TTC549 (cell line): Measurements from ENCODE around the gene RNF121.

Experiments
- FAIRE-seq: peaks from 2 replicates; lab custom pipeline; 2012; peaks lifted over from hg19 to GRCh38; lab: Jason Lieb, UNC

The RNF121 gene

DNA sequence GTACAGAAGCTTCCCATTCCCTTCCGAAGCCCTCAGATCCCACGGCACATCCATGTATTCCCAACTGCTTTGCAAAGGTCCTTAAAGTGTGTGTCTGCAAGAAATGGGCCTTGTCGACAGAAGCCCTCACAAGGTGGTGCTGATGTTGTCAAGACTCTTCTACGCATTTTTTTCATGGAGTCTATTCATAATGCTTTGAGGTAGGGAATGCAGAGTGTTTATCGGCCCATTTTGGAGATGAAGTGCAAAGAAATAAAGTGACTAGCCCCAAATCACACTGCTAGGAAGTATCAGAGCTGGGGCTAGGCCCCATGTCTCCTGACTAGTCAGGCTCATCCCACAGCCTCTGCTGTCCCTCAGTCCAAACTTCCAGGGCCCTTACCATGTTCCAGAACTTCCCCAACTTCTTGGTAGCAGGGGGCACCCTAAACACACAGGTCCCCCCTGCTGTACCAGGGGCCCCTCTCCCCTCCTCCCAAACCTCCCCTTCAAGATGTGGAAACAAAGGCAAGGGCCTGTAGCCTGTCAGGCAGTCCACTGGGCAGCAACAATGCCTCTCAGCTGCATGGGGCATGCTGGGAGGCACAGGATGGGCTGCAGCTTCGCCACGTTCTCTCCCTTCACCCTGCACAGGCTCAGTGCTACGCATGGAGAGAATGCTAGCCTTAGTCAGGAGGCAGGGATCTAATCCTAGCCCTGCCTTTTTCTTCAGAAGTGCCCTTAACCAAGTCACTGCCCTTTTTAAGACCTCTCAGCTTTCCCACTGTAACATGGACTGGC is 77.7 kb downstream of the RNF121 start:
- FAIRE-seq = no peak

DNA sequence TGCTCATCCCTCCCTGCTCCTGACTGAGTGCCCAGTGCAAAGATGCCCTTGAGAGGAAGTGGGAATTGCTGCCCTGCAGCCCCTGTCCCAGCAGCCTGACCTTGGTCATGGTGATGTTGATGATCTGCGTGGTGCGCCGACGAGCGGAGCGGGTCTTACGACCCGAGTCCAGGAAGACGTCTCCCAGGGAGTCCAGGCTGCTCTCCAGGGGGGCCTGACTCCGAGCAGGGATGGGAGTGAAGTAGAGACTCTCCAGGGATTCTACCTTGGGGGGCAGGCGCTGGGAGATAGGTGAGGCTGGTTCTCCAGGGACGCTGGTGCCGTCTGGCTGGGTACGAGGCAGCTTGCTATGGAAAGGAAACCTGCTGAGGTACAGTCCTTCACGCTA is 78.2 kb downstream of the RNF121 start:
- FAIRE-seq = no peak

DNA sequence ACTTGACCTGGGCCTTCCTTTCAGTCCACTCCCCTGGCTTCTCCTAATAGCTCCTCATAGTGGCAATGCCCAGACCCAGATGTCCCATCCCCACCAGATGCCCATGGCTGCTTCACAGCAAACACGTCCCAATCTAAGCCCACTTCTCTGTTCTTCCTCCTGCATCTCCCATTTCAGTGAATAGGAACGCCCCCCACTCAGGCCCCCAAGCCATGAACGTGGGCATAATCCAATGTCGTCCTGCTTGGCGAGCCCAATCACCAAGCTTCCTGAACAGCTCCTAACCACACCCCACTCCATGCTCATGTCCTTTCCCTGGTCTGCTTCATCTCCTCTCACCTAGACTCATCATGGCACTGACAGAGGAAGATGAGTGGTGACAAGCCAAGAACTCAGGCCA is 78.7 kb downstream of the RNF121 start:
- FAIRE-seq = no peak

DNA sequence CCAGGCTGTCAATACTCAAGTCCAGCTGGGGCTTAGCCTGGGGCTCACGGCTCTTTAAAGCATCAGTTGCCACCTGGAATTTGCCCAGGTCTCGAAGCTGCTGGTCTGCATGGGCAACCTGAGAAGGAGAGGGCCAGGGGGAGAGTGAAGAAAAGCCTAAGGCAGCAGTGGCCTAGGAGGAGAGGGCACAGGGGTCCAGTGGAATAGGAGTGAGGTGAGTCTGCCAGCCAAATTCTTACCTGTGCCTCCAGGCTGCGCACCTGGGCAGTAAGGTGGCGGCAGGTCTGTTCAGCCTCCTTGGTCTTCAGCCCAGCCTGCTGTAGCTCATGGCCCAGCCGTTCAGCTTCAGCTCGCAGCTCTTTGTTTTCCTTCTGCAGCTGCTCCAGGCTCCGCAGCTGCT is 79.9 kb downstream of the RNF121 start:
- FAIRE-seq = no peak

DNA sequence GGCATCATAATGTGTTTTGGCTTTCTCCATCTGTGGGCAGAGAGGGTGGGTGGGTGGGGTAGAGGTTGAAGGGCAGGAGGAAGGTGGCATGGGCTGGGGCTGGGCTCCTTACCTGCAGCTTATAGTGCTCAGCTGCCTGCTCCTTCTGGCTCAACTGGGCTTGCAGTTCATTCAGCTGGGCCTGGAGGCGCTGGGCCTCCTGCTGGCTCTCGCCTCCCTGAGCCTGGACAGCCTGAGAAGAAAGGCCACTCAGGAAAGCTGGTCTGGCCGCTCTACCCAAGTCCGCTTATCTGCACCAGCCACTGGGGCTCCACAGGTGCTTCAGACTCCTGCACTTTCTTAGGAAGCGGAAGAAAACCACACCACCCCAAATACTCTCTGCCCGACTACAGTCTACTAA is 80.3 kb downstream of the RNF121 start:
- FAIRE-seq = no peak

DNA sequence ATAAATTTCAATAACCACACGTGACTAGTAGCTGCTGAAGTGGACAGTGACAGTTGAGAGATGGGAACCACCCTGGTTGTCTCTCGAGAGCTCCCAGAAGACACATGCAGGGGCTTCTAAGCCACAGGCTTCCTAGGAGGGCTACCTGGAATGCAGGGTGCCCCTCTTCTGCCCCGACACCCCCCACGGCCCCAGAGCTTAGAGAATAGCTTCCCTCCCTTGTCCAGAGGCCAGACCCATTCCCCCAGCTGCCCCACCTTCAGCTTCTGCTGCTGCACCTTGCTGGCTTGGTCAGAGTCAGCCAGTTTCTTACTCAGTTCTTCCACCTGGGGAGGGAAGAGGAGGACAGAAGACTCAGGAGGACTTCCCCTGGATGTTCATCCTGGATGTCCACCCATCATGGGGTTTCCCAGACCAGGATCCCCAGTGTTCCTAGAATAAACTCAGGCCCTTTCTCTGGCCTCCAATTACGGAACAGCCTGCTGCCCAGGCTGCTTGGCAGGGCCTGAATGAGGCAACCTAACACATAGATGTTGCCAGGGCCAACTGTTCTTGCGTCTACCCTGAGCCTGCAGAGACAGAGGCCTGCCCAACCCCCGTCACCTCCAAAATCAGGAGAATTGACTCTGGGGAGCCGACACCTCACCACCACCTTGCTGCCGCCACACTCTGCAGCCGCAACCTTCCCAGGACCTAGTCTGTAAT is 81.8 kb downstream of the RNF121 start:
- FAIRE-seq = no peak

DNA sequence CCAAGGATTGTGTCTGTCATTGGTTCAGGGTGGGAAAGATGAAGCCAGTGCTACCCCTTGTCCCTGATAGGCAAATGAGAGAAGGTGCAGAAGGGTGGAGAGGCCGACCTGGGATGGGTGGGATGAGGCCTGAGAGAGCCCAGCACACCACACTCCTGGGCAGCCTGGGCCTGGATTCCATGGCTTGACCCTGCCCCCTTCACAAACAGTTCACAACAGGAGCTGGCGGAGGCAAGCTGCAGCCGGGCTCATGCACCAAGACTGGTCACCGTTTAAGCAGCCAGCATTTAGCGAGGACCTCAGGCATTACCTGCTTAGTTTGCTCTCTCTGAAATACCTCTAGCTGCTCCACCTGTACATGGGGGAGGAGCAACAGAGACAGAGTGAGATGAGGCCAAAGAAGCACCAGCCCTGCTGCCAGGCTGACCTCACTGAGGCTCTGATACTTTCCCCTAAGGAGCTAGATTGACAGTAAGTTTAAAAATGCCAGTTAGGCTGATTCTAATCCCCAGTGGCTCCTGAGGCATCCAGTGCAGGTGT is 83.3 kb downstream of the RNF121 start:
- FAIRE-seq = no peak

DNA sequence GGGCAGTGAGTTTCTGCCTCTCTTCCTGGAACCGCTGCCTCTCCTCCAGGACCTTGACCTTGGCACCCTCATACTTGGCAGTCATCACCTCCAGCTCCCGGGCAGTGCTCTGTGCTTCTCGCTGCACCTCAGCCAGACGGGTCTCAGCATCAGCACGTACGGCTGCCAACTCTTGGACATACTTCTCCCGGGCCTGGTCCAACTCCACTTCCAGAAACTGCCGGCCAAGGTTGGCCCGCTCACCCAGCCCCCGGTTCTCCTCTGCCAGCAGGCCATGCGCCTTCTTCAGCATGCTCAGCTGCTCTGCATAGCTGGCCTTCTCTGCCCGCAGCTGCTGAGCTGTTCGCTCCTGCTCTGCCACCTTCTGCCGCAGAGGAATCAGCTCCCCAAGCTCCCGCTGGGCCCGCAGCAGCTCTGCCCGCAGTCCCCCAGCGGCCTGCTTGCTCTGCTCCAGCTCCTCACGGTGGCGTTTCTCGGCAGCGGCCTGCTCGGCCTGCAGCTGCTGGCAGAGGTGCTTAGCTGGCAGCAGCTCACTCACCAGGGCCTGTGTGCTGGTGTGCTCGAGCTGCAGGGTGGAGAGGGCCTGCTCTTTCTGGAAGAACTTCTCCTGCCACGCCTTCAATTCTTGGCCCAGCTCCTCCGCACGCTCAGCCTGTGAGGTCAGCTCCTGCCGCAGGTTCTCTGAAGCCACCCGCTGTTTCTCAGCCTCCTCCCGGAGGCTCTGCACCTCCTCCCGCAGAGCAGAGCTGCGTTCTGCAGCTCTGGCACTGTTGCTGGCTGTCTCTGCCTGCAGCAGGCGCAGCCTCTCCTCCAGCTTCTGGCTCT is 84.3 kb downstream of the RNF121 start:
- no peak for FAIRE-seq

DNA sequence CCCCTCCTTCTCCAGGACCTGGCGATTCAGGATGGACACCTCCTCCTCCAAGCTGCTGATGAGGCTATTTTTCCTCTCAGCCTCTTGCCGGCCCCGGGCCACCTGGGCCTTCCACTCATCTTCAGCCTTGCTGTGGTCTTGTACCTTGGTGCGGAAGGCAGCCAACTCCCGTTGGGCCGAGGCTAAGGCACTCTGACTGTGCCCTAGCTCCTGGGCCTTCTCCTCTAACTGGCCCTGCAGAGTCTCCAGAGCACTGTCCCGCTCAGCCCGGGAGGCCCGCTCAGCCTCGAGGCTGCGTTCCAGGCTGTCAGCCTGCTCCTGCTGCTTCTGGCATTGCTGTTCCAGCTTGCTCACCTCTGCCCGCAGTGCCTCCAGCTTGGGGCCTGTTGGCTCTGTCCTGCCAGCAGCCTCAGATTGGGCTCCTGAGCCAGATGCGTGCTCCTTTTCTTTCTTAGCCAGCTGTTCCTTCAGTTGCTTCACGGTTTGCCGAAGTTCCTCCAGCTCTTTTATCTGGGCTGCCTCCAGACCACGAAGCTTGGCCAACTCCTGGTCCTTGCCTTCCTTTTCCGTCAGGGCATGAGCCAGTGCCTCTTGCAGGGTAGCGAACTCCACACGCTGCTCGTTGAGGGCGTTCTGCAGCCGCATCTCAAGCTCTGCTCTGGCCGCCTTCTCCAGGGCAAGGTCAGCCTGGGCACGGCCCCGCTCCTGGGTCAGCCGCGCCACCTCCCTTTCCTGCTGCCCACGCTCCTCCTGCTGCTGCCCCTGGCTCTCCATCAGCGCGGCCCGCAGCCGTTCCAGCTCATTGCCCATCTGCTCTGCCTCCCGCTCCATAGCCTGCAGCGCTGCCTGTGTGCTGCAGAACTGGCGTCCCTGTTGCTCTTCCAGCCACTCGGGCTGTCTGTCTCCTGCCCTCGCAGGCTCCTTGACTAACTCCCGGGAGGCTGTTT is 85.2 kb downstream of the RNF121 start:
- no peak for FAIRE-seq

DNA sequence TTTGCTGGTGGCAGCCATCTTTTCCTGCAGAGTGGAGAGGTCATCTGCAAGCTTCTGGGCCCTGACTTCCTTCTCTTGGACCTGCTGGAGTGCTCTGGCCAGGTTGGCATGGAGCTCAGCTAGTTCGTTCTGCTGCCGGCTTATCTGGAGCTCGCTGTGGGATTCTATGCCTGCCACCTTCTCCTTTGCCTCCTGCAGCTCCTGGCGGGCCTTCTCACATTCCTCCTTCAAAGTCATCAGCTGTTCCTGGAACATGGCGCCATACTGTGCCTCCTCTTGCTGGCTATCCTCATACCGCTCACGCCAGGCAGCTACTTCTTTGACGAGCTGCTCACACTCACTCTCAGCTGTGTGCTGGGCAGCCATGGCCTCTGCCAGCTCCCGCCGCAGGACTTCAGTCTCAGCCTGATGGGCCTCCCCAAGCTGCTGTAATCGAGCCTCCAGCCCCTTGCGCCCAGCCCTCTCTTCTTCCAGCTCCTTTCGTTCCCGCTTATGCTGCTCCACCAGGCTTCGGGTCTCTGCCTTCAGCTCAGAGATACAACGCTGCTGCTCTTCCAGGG is 86.0 kb downstream of the RNF121 start:
- FAIRE-seq = no peak

DNA sequence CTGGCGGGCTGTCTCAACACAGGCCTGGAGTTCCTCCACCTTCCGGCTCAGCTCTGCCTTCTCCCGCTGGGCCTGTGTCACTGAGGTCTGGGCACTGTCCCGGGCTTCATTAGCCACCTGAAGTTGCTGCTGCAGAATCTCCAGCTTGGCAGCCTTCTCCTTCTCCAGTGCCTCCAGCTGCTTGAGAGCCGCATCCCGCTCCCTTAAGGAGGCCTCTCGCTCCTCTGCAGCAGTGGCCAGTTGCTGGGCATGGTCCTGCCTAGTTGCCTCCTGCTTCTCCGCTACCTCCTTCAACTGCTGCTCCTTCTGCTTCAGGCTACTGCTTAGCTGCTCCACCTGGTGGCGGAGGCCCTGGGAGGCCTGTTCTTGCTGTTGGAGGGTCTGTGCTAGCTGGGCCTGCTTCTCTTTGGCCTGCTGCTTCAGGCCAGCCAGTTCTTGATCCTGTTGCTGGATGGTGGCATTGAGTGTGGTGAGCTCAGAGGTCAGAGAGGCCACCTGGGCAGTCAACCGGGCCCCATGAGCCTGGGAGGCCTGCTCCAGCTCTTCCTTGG is 86.7 kb downstream of the RNF121 start:
- no peak for FAIRE-seq

DNA sequence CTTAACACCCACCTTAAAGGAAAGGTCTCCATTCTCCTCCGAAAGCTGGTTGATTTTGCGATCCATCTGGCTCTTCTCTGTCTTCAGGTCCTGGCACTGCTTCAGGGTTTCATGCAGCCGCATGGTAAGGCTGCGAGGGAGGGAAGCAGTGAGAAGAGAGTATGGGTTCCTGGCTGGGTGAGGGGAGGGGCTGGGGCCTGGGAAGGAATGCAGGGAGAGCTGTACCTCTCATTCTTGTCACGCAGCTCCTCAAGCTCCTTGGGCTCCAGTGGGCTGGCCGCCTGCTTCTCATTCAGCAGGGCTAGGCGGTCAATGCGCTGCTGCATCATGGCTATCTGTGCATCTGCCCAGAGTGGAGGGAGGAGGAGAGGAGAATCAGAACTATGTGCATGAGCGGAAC is 89.3 kb downstream of the RNF121 start:
- no peak for FAIRE-seq

DNA sequence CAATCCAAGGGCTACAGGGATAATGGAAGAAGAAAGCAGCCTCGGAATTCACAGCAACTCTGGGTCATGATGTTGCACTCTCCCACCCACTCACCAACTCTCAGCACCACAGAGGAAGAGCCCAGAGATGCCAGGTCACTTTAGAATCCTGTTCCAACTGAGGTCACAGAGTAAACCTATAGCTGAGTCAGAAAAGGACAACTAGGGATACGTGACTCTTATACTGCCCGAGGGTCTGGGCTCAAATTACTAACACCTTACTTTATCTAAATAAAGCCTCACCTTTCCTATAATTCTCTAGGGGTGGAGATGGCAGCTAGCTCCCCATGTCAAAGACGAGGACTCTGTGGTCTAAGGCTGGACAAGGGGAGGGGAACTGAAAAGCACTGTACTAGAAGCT is 94.5 kb downstream of the RNF121 start:
- no peak for FAIRE-seq

DNA sequence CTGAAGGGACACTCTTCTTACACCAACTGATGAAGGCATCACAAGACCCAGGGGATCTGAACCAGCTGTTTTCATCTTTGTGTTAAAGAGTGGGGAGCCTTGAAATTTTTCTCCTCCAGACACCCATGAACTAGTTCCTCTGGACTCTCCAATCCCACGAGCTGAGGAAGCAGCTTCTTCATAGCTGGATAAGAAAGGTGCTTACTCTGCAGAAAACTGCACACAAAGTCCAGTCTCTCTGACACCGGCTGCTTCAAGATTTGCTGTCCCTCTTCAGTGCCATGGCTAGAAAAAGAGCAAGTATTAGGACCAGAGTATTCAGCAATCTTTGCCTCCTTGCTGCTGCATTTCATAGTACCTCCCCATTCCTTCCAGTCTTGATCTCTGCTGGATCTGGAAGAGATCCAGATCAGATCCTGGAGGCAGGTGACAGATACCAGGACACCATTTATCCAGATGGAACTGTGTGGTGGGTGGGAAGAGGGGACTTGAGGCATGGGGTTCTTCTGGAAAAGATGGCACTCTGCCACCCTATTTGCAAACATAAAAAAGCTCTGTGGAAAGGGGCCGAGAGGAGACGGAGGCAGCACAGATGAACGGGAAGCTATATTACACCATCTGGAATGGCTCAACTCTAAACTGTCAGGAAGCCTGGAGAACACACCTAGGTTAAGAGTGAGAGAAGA is 95.4 kb downstream of the RNF121 start:
- FAIRE-seq = no peak

DNA sequence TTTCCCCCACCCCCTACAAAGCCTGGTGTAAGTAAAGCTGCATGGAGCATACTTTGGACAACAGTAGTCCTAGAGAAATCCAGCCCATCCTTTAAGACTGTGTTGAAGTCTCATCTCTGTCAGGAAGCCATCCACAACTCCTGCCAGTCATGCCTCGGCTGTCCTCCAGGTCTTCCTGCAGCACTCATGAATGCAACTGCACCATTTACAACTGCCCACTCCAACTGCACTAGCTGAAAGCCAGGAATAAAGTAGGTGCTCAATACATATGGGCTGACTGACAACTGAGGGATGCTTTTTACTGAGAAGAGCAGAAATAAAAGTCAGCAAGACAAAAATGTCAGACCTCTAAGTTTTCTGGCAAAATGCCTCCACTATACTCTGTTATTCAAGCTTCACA is 97.2 kb downstream of the RNF121 start:
- FAIRE-seq = no peak

DNA sequence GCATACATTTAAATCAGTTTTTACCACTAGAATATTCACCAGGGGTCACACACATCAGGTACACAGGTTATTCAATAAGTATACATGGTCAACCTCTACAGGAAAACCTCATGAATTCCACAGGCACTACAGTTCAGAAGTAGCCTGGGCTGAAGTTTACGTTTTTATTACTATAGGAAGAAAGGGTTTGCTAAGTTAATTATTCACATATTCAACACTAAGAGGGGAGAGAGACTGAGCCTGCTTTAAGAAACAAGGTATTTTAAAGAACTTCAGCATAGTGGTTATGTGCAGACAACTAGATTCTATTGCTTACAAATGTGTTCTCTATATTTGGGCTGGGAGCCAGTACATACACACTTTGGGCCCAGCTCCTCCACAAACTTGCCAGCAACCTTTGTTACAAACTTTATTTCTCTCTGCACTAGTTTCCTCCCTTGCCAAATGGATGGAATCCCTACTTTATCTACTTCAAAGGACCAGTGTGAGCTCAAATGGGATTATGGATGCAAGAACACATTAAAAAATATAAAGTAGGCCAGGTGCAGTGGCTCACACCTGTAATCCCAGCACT is 101.7 kb downstream of the RNF121 start:
- FAIRE-seq = no peak

DNA sequence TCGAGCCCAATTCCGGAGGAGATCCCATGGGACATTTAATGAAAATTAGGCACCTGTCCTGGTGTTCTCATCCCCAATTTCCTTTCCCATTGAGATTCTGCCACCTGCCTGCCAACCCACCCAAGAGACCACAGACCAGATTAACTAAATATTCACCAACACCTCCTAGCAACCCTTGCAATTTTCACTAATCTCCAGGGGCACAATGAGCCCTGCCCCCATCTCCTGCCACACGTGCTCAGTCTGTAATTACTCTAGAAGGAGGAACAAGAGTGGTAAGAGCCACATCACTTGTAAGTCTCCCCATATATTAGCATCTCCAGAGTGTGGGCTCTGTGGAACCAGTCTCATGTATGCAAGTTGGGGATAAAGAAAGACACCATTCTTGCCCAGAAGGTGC is 107.8 kb downstream of the RNF121 start:
- FAIRE-seq = no peak

DNA sequence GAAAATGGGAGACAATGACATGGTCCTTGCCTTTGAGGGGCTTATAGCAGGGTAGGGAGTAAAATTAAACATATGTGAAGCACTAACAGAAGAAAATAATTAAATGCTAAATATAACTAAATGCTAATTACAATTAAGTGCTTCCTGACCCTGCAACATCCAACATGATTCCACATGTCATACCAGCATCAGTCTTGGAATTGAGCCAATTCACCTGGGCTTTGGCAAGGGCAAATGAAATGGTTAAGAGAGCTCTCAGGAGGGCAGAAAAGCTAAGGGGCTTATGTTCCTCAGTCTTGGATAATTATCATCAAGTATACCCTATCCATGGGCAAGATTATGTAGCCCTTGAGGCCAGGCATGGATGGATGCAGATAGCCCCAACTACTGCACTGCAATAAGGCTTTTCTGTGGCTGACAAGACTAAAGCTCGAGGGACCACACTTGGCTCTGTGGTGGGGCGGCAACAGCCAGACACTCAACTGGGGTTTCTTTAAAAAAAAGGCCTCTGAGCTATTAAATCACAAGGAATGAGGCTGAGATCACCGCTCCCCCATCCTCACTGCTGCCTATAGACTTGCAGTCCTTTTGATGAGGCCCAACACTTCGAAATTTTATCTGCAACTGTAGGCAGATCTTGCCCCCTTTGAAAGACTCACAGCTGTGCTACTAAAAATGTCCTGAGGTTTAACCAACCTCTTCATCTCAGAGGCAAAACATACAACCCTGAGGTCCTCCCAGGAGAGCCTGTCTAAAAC is 108.9 kb downstream of the RNF121 start:
- FAIRE-seq = no peak

DNA sequence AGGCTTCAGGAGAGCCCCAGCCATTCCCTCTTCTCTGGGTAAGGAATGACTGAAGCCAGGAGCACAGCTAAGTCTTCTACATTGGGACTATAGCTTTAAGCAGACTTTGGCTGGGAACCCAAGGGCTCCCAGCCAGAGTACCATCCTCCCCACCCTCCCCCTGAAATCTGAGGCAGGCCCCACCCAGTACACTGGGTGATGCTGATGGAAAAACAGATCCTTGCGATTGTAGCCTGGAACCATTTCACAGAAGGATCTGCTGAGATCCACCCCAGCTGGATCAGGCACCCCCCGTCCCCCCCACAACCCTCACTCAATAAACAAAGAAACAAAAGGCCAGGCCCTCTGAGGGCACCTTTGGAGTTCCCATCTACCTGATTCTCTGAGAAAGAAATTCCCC is 109.6 kb downstream of the RNF121 start:
- no peak for FAIRE-seq
